ENCODE measurements around the gene ZNF438. TPM values are rescaled to one million over a fixed set of nuclear protein-coding genes. Genes with fewer than 3 reads are reported as not detected.
A peak's percentile ranks its signal among the peaks of the same experiment; 100 is the strongest.

ZNF438 gene
- total and polyA plus RNA-seq, 8 donors = 9.6 to 20.1 (median 10.7) TPM

GRCh38 chr10:31023558-31023957, 8.1 kb downstream of the ZNF438 start:
- H3K4me3 ChIP-seq = no peak overlapping the region
- no peaks in the 10 kb centered on the region for H3K36me3 ChIP-seq
- peak in 1 of 4 donors; percentile 49 for DNase-seq
- H3K4me1 ChIP-seq = peaks cover 6 to 14% of the 10 kb centered on the region in 2 donors
- H3K27me3 ChIP-seq = no peaks in the 10 kb centered on the region
- ATAC-seq = peak; percentile 88
- H3K27ac ChIP-seq = peak overlapping the region in 1 of 2 donors; percentile 23
- intact Hi-C loops (cut with DNase I) = no loop called here
- H3K9me3 ChIP-seq = no peaks in the 10 kb centered on the region
- no peak for TF ChIP-seq CTCF (IDR thresholded peaks at IDR 0.05)

DNA sequence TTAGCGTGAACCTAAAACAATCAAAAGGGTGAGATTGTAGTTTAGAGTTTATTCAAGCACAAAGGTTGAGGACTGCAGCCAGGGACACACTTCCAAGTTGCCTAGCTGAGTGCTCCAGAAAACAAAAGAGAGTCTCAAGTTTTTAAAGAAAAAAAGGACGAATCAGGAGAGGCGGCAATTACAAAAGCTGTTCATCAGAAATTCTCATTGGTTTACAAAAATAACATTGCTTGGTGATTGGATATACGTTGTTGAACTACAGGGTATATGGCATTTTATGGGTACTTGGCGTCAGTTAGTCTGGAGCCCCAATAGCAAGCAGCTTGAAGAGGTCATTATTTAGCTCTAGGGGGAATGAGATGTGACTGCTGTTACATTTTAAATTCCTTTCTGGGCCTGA, 11.5 kb downstream of the ZNF438 start:
- no peak for TF ChIP-seq CTCF (IDR thresholded peaks at IDR 0.05)
- intact Hi-C loops (cut with DNase I) = no loop called here
- DNase-seq = no peak
- peak; percentile 34 for ATAC-seq
- no peaks in the 10 kb centered on the region for H3K27me3 ChIP-seq
- no peaks in the 10 kb centered on the region for H3K36me3 ChIP-seq
- no peaks in the 10 kb centered on the region for H3K9me3 ChIP-seq
- peak overlapping the region in 1 of 2 donors; percentile 33 for H3K27ac ChIP-seq
- H3K4me3 ChIP-seq = no peak overlapping the region
- peaks cover 6 to 17% of the 10 kb centered on the region in 2 donors for H3K4me1 ChIP-seq

GRCh38 chr10:31018962-31019361, 12.7 kb downstream of the ZNF438 start:
- ATAC-seq (no peak), DNase-seq (no peak)
- Histone ChIP-seq H3K36me3 (no peaks in the 10 kb centered on the region), H3K27me3 (no peaks in the 10 kb centered on the region), H3K9me3 (no peaks in the 10 kb centered on the region), H3K27ac (peak overlapping the region in 1 of 2 donors; percentile 13), H3K4me1 (peaks cover 6 to 17% of the 10 kb centered on the region in 2 donors), H3K4me3 (no peak overlapping the region)
- TF ChIP-seq CTCF (IDR thresholded peaks at IDR 0.05) = no peak
- intact Hi-C loops (cut with DNase I) = no loop called here

- H3K36me3 ChIP-seq = no peaks in the 10 kb centered on the region
- no peaks in the 10 kb centered on the region for H3K9me3 ChIP-seq
- TF ChIP-seq CTCF (IDR thresholded peaks at IDR 0.05) = no peak
- no peaks in the 10 kb centered on the region for H3K27me3 ChIP-seq
- no peak for ATAC-seq
- intact Hi-C loops (cut with DNase I) = no loop called here
- H3K27ac ChIP-seq = peak overlapping the region in 1 of 2 donors; percentile 13
- no peak overlapping the region for H3K4me3 ChIP-seq
- H3K4me1 ChIP-seq = peaks cover 6 to 17% of the 10 kb centered on the region in 2 donors
- no peak for DNase-seq
Measured at GRCh38 chr10:31018356-31018750, 13.3 kb downstream of the ZNF438 start.

DNA sequence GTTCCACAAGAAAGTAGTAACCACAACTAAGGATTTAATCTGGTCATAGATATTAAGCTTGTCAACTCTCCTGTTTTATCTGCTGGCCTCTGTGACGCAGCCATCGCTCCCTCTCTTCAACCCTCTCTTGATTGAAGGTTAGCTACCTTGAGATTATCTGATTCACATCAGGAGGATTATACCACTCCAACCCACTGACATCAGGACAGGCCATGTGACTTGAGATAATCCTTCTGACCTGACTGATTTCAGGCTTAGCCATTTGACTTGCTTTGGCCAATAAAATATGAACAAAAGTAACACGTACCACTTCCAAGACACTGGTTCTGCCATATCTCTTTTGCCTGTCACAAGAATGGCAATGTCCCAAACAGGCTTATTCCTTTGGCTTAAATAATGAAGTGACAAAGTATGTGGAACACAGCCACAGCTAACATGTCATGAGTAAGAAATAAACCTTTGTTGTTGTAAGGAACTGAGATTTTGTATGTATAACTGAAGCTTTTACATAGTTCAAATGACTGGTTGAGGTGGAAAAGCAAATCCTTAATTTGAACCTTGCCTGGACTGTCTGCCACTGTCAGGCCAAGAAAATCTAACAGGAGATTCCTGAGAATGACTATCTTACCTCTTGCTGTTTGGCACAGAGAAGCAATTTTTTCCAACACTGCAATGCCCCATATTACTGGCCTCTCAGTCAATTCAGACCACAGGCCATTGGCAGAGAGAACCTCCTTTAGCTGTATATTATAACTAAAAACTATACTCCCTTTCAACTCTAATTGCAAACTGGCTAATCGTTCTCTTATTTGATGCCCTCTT, 13.9 kb downstream of the ZNF438 start:
- Histone ChIP-seq H3K27me3 (no peaks in the 10 kb centered on the region), H3K9me3 (no peaks in the 10 kb centered on the region), H3K36me3 (no peaks in the 10 kb centered on the region), H3K4me1 (peaks cover 6 to 17% of the 10 kb centered on the region in 2 donors), H3K27ac (no peak overlapping the region), H3K4me3 (no peak overlapping the region)
- TF ChIP-seq CTCF (IDR thresholded peaks at IDR 0.05) = no peak
- intact Hi-C loops (cut with DNase I) = no loop called here
- ATAC-seq (no peak), DNase-seq (no peak)

Measured in left lung (tissue), 10 donors.